Measurements from ENCODE around the gene DEGS2.
A peak's percentile ranks its signal among the peaks of the same experiment; 100 is the strongest.

Gene DEGS2

DNA sequence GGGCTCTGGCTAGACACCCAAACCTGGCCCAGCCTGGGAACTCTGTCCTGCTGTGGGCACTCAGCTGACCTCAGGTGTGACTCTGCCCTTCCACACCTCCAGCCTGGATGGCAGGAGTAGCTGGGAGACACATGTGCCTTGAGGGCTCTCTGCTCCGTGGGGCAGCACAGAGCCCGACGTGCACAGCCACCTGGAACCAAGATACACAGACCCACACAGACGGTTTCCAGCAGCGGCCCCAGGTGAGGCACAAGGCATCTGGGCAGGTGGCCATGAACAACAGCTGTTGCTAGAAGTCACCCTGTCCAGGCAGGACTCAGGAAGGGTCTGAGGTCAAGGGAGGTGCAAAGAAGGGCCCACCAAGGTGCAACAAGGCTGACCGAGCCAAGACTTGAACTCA lies 5.9 kb downstream of the DEGS2 start:
- Histone ChIP-seq H3K27me3 (ENCODE audit: insufficient read depth, poor library complexity, severe bottlenecking) (peaks cover 6% of the 10 kb centered on the region), H3K9me3 (ENCODE audit: severe bottlenecking) (no peaks in the 10 kb centered on the region), H3K27ac (ENCODE audit: poor library complexity, severe bottlenecking) (no peak overlapping the region), H3K4me1 (ENCODE audit: insufficient read depth, poor library complexity, severe bottlenecking) (peaks cover 16% of the 10 kb centered on the region), H3K4me3 (ENCODE audit: severe bottlenecking) (no peak overlapping the region), H3K36me3 (ENCODE audit: low read depth) (no peaks in the 10 kb centered on the region)
- DNase-seq (ENCODE audit: low spot score) (no peak), ATAC-seq (ENCODE audit: low read depth) (no peak)
- TF ChIP-seq, protein P1, sequence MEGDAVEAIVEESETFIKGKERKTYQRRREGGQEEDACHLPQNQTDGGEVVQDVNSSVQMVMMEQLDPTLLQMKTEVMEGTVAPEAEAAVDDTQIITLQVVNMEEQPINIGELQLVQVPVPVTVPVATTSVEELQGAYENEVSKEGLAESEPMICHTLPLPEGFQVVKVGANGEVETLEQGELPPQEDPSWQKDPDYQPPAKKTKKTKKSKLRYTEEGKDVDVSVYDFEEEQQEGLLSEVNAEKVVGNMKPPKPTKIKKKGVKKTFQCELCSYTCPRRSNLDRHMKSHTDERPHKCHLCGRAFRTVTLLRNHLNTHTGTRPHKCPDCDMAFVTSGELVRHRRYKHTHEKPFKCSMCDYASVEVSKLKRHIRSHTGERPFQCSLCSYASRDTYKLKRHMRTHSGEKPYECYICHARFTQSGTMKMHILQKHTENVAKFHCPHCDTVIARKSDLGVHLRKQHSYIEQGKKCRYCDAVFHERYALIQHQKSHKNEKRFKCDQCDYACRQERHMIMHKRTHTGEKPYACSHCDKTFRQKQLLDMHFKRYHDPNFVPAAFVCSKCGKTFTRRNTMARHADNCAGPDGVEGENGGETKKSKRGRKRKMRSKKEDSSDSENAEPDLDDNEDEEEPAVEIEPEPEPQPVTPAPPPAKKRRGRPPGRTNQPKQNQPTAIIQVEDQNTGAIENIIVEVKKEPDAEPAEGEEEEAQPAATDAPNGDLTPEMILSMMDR (IDR thresholded peaks at IDR 0.05; ENCODE audit: poor library complexity, severe bottlenecking), result no peak

DNA sequence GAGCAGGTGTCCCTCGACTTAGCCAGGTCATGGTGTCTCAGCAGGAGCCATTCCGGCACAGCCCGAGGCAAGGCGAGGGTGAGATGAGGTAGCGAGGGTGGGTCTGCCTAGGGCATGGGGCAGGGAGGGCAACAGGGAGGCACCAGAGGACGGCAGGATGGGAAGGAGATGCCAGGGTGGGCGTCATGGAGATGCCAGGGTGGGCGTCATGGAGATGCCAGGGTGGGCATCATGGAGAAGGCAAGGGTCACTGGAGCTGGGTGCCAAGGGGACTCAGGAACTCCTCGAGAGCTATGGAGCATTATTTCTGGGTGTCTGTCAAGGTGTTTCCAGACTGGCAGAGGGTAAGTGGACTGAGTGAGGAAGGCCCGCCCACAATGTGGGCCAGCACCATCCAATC lies 7.4 kb downstream of the DEGS2 start:
- TF ChIP-seq, protein P1 (IDR thresholded peaks at IDR 0.05; ENCODE audit: poor library complexity, severe bottlenecking), result no peak
- ATAC-seq (ENCODE audit: low read depth), result no peak
- H3K27me3 ChIP-seq (ENCODE audit: insufficient read depth, poor library complexity, severe bottlenecking), result no peaks in the 10 kb centered on the region
- H3K4me1 ChIP-seq (ENCODE audit: insufficient read depth, poor library complexity, severe bottlenecking), result peaks cover 16% of the 10 kb centered on the region
- no peak overlapping the region for H3K4me3 ChIP-seq (ENCODE audit: severe bottlenecking)
- H3K27ac ChIP-seq (ENCODE audit: poor library complexity, severe bottlenecking), result no peak overlapping the region
- H3K9me3 ChIP-seq (ENCODE audit: severe bottlenecking), result no peaks in the 10 kb centered on the region
- H3K36me3 ChIP-seq (ENCODE audit: low read depth), result no peaks in the 10 kb centered on the region
- DNase-seq (ENCODE audit: low spot score), result no peak

DNA sequence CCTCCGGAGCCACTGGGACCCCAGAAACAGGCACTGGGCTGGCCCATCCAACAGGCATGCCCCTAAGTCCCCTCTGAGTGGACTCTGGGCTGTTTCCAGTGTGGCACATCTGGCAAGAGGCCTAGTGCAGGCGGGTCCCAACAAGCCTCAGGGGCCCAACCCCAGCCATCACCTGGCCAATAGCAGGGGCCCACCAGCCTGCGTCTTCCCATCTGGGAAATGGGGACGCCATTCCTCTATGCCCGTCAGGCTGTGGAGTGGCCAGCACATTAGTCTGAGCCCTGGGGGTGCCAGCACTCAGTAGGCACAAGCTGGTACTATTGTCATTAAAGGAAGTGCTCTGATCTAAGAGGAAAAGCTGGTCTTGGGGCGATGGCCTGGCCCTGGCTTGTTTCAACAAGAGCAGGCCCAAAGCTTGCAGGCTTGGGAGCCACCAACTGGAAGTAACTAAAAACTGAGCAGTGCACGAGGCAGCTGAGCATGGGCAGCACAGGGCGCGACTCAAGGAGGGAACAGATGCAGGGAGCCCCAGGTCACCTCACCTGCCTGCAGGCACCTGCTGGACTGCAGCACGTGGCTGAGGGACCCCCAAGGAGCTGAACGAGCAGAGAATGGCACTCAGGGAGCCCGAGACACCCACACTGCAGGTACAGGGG lies 8.4 kb downstream of the DEGS2 start:
- no peaks in the 10 kb centered on the region for H3K9me3 ChIP-seq (ENCODE audit: severe bottlenecking)
- ATAC-seq (ENCODE audit: low read depth), result peak; percentile 26; the same call in 2 of the 3 replicates
- H3K27me3 ChIP-seq (ENCODE audit: insufficient read depth, poor library complexity, severe bottlenecking), result no peaks in the 10 kb centered on the region
- H3K4me1 ChIP-seq (ENCODE audit: insufficient read depth, poor library complexity, severe bottlenecking), result peaks cover 16% of the 10 kb centered on the region
- H3K36me3 ChIP-seq (ENCODE audit: low read depth), result no peaks in the 10 kb centered on the region
- no peak for DNase-seq (ENCODE audit: low spot score)
- H3K4me3 ChIP-seq (ENCODE audit: severe bottlenecking), result no peak overlapping the region
- peak overlapping the region; percentile 20 for H3K27ac ChIP-seq (ENCODE audit: poor library complexity, severe bottlenecking)
- TF ChIP-seq, protein P1 (IDR thresholded peaks at IDR 0.05; ENCODE audit: poor library complexity, severe bottlenecking), result peak; percentile 29

DNA sequence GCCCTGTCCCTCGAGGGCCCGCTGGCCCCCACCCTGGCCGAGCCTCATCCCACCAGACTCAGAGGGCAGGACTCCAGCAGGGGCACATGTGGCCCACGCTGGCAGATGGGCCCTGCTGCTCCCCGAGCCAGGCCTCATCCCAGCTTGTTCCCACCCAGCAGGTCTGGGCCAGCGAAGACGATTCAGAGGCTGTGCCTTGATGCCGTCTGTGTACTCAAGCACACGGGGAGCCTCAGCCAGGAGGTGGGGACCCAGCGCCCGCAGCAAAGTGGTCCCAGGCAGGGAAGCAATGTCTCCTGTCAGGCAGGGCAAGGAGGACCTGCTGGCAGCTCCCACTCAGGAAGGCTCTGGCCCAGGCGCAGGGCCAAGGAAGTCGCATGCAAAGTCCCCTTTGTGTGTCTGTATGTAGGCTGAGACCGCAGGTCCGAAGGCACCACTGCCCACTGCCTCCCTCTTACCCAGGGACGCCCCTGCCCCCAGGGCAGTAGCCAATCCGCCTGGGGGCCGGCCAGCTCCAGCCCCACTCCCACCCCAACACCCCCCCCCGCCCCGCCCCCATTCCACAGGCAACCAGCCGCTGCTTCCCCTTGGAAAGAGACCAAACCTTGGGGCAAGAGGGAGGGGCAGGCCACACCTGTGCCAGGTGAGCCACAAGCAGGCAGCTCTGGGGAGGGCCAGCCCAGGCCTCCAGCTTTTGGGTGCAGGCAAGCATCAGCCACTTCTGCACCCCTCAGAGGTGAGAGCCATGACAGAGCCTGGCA lies 9.4 kb downstream of the DEGS2 start:
- ATAC-seq (ENCODE audit: low read depth) (peak; percentile 51), DNase-seq (ENCODE audit: low spot score) (no peak)
- no peaks in the 10 kb centered on the region for H3K27me3 ChIP-seq (ENCODE audit: insufficient read depth, poor library complexity, severe bottlenecking)
- no peaks in the 10 kb centered on the region for H3K9me3 ChIP-seq (ENCODE audit: severe bottlenecking)
- peak overlapping the region; percentile 20 for H3K27ac ChIP-seq (ENCODE audit: poor library complexity, severe bottlenecking)
- H3K36me3 ChIP-seq (ENCODE audit: low read depth), result no peaks in the 10 kb centered on the region
- no peak overlapping the region for H3K4me3 ChIP-seq (ENCODE audit: severe bottlenecking)
- peaks cover 16% of the 10 kb centered on the region for H3K4me1 ChIP-seq (ENCODE audit: insufficient read depth, poor library complexity, severe bottlenecking)
- TF ChIP-seq, protein P1 (IDR thresholded peaks at IDR 0.05; ENCODE audit: poor library complexity, severe bottlenecking), result no peak

All from RWPE2 (cell line).